ENCODE data around the gene SLC7A8.

Gene SLC7A8

DNA sequence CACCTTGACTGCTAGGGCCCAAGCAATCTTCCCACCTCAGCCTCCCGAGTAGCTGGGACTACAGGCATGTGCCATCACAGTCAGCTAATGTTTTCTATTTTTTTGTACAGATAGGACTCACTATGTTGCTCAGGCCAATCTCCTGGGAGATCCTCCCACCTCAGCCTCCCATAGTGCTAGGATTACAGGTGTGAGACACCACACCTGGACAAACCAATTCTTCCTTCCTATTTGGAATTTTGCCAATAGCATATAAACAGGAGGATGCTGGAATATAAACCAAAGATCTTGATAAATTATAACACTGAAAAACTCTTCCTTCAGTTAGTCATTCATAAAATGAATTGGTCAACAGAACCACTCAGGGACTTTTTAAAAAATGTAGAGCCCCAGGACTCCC lies 96.9 kb downstream of the SLC7A8 start:
- H3K36me3 ChIP-seq (ENCODE audit: insufficient read depth, low read length) = peaks cover 99% of the 10 kb centered on the region
- H2AFZ ChIP-seq (ENCODE audit: low read depth, low read length) = no peak overlapping the region
- no peak overlapping the region for H3K9ac ChIP-seq (ENCODE audit: low read depth, low read length)
- DNase-seq (no peak), ATAC-seq (ENCODE audit: insufficient read depth, low read depth) (no peak)
- H3K4me3 ChIP-seq (ENCODE audit: low read depth in 1 of 2, low read length in 2 of 2) = no peak overlapping the region
- H3K4me1 ChIP-seq (ENCODE audit: insufficient read depth, low read length) = no peaks in the 10 kb centered on the region
- no peaks in the 10 kb centered on the region for H3K27me3 ChIP-seq (ENCODE audit: insufficient read depth, low read length, poor library complexity)
- no peak overlapping the region for H3K27ac ChIP-seq (ENCODE audit: low read length)
- H3K9me3 ChIP-seq (ENCODE audit: insufficient read depth, low read length, severe bottlenecking) = no peaks in the 10 kb centered on the region
- no peak overlapping the region for H3K4me2 ChIP-seq (ENCODE audit: insufficient read depth, low read length)
- peaks cover 15% of the 10 kb centered on the region; the same call in 1 of the 2 replicates for H4K20me1 ChIP-seq (ENCODE audit: insufficient read depth, low read length)
- peaks cover 60% of the 10 kb centered on the region for H3K79me2 ChIP-seq (ENCODE audit: insufficient read depth, low read length)
- TF ChIP-seq, protein P1, sequence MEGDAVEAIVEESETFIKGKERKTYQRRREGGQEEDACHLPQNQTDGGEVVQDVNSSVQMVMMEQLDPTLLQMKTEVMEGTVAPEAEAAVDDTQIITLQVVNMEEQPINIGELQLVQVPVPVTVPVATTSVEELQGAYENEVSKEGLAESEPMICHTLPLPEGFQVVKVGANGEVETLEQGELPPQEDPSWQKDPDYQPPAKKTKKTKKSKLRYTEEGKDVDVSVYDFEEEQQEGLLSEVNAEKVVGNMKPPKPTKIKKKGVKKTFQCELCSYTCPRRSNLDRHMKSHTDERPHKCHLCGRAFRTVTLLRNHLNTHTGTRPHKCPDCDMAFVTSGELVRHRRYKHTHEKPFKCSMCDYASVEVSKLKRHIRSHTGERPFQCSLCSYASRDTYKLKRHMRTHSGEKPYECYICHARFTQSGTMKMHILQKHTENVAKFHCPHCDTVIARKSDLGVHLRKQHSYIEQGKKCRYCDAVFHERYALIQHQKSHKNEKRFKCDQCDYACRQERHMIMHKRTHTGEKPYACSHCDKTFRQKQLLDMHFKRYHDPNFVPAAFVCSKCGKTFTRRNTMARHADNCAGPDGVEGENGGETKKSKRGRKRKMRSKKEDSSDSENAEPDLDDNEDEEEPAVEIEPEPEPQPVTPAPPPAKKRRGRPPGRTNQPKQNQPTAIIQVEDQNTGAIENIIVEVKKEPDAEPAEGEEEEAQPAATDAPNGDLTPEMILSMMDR (IDR thresholded peaks at IDR 0.05; ENCODE audit: borderline replicate concordance, extremely low read depth, low read length, poor library complexity, severe bottlenecking) = no peak
- no peak for TF ChIP-seq EZH2 (IDR thresholded peaks at IDR 0.05; ENCODE audit: borderline replicate concordance, low read depth, low read length, severe bottlenecking)

DNA sequence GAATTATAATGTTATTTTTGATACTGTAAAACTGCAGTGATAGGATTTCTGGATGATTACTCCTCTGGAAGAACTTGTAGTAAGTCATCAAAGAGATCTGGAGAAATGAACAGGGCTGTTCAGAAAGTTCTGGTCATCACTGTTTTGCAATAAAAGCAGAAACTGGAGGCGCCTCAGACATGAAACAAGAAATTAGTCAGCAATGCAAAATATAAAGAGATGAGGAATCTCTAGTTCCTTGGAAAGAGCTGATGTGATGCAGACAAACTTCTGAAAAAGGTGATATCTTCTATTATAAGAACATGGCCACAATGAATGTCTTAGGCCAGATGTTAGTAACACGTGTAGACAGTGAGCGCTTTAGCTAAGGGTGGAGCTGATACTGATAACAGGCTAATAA lies 98.0 kb downstream of the SLC7A8 start:
- peaks cover 99% of the 10 kb centered on the region for H3K36me3 ChIP-seq (ENCODE audit: insufficient read depth, low read length)
- H3K4me3 ChIP-seq (ENCODE audit: low read depth in 1 of 2, low read length in 2 of 2) = no peak overlapping the region
- peaks cover 50% of the 10 kb centered on the region for H3K79me2 ChIP-seq (ENCODE audit: insufficient read depth, low read length)
- H3K27me3 ChIP-seq (ENCODE audit: insufficient read depth, low read length, poor library complexity) = no peaks in the 10 kb centered on the region
- H3K9ac ChIP-seq (ENCODE audit: low read depth, low read length) = no peak overlapping the region
- DNase-seq (no peak), ATAC-seq (ENCODE audit: insufficient read depth, low read depth) (no peak)
- no peak for TF ChIP-seq EZH2 (IDR thresholded peaks at IDR 0.05; ENCODE audit: borderline replicate concordance, low read depth, low read length, severe bottlenecking)
- TF ChIP-seq, protein P1 (IDR thresholded peaks at IDR 0.05; ENCODE audit: borderline replicate concordance, extremely low read depth, low read length, poor library complexity, severe bottlenecking) = no peak
- no peaks in the 10 kb centered on the region for H3K9me3 ChIP-seq (ENCODE audit: insufficient read depth, low read length, severe bottlenecking)
- H3K27ac ChIP-seq (ENCODE audit: low read length) = no peak overlapping the region
- no peaks in the 10 kb centered on the region for H3K4me1 ChIP-seq (ENCODE audit: insufficient read depth, low read length)
- peaks cover 17% of the 10 kb centered on the region; the same call in 1 of the 2 replicates for H4K20me1 ChIP-seq (ENCODE audit: insufficient read depth, low read length)
- no peak overlapping the region for H3K4me2 ChIP-seq (ENCODE audit: insufficient read depth, low read length)
- H2AFZ ChIP-seq (ENCODE audit: low read depth, low read length) = no peak overlapping the region

- Histone ChIP-seq H3K4me3 (ENCODE audit: low read depth in 1 of 2, low read length in 2 of 2) (no peak overlapping the region), H3K27ac (ENCODE audit: low read length) (no peak overlapping the region), H2AFZ (ENCODE audit: low read depth, low read length) (no peak overlapping the region), H3K4me1 (ENCODE audit: insufficient read depth, low read length) (no peaks in the 10 kb centered on the region), H3K9me3 (ENCODE audit: insufficient read depth, low read length, severe bottlenecking) (no peaks in the 10 kb centered on the region), H3K4me2 (ENCODE audit: insufficient read depth, low read length) (no peak overlapping the region), H3K36me3 (ENCODE audit: insufficient read depth, low read length) (peaks cover 99% of the 10 kb centered on the region), H4K20me1 (ENCODE audit: insufficient read depth, low read length) (peaks cover 7% of the 10 kb centered on the region; the same call in 1 of the 2 replicates), H3K79me2 (ENCODE audit: insufficient read depth, low read length) (peaks cover 17% of the 10 kb centered on the region), H3K27me3 (ENCODE audit: insufficient read depth, low read length, poor library complexity) (no peaks in the 10 kb centered on the region), H3K9ac (ENCODE audit: low read depth, low read length) (no peak overlapping the region)
- no peak for TF ChIP-seq EZH2 (IDR thresholded peaks at IDR 0.05; ENCODE audit: borderline replicate concordance, low read depth, low read length, severe bottlenecking)
- TF ChIP-seq, protein P1 (IDR thresholded peaks at IDR 0.05; ENCODE audit: borderline replicate concordance, extremely low read depth, low read length, poor library complexity, severe bottlenecking) = no peak
- ATAC-seq (ENCODE audit: insufficient read depth, low read depth) (no peak), DNase-seq (no peak)
Measured at GRCh38 chr14:23080474-23080873, 103.0 kb downstream of the SLC7A8 start.

GRCh38 chr14:23079716-23080115 lies 103.7 kb downstream of the SLC7A8 start:
- no peak for TF ChIP-seq EZH2 (IDR thresholded peaks at IDR 0.05; ENCODE audit: borderline replicate concordance, low read depth, low read length, severe bottlenecking)
- TF ChIP-seq, protein P1 (IDR thresholded peaks at IDR 0.05; ENCODE audit: borderline replicate concordance, extremely low read depth, low read length, poor library complexity, severe bottlenecking) = no peak
- no peaks in the 10 kb centered on the region for H3K9me3 ChIP-seq (ENCODE audit: insufficient read depth, low read length, severe bottlenecking)
- ATAC-seq (ENCODE audit: insufficient read depth, low read depth) = no peak
- no peak overlapping the region for H3K4me3 ChIP-seq (ENCODE audit: low read depth in 1 of 2, low read length in 2 of 2)
- peaks cover 98% of the 10 kb centered on the region for H3K36me3 ChIP-seq (ENCODE audit: insufficient read depth, low read length)
- H2AFZ ChIP-seq (ENCODE audit: low read depth, low read length) = no peak overlapping the region
- peaks cover 9% of the 10 kb centered on the region; the same call in 1 of the 2 replicates for H3K79me2 ChIP-seq (ENCODE audit: insufficient read depth, low read length)
- peaks cover 7% of the 10 kb centered on the region; the same call in 1 of the 2 replicates for H4K20me1 ChIP-seq (ENCODE audit: insufficient read depth, low read length)
- H3K4me1 ChIP-seq (ENCODE audit: insufficient read depth, low read length) = no peaks in the 10 kb centered on the region
- H3K27ac ChIP-seq (ENCODE audit: low read length) = no peak overlapping the region
- no peaks in the 10 kb centered on the region for H3K27me3 ChIP-seq (ENCODE audit: insufficient read depth, low read length, poor library complexity)
- no peak overlapping the region for H3K9ac ChIP-seq (ENCODE audit: low read depth, low read length)
- no peak for DNase-seq
- H3K4me2 ChIP-seq (ENCODE audit: insufficient read depth, low read length) = no peak overlapping the region

Measured in DND-41 (cell line).